Measurements from ENCODE around the gene ACSL6.

Gene ACSL6

GRCh38 chr5:131974956-131975726 lies 36.3 kb downstream of the ACSL6 start:
- no peak for DNase-seq

DNA sequence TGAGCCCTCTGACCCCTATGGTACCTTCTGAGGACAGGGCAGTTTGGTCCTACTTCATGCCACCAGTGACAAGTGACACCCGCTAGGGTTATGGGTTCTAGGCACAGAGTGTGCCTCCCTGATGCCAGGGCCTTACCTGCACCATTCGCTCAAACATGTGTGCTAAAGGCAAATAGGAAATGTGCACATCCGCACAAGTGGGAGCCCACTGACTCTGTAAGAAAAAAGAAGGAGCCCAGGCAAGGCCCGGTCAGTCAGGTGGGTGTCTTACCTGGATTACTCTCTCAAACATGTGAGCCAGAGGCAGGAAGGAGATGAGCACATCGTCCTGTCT lies 36.9 kb downstream of the ACSL6 start:
- no peak for DNase-seq

DNA sequence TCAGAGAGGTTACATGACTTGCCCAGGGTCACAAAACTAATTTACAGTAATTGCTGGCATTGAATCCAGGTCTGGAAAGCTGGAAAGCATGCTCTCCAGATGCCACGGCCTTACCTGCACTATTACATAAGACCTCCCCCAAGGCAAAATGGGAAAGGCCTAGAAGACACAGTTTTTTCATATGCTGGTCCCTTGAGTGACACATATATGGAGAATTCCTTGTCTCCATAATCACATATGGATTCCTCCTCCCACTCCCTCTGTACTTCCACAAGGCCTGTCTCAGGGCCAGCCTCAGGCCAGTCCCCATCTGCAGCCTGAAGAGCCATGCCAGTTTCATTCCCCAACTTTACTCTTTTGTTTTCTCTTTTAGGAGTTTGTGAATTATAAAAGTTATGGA lies 37.4 kb downstream of the ACSL6 start:
- DNase-seq = no peak

DNA sequence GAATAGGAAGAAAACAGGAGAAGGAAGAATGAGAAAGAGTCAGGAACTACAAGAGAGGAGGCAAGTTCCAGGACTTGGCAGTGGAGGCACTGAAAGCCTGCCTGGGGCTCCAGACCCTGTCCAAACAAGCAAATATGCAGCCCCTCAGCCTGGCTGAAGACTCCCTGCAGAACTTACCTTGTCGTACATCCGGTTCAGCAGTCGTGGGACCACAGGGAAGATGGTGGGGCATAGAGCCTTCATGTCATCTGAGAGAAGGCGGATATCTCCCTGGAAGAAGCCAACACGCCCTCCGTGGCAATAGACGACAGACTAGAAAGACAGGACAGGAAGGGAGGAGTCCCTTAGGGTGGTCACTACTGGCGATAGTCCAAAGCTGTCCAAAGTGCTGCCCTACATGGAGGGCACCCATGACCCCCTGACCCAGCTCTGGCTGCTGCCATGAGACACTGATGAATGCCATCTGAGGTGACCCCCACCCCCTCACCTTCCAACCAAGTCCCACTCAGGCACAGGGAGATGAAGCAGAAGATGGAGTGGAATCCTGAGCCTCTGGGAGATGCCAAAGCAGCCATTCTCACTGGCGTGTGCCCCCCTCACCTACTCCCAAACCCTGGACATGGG lies 38.3 kb downstream of the ACSL6 start:
- no peak for DNase-seq

GRCh38 chr5:131968396-131968954 lies 43.0 kb downstream of the ACSL6 start:
- DNase-seq = no peak

- no peak for DNase-seq
These were observed 44.9 kb downstream of the ACSL6 start for GRCh38 chr5:131966551-131966950.

DNA sequence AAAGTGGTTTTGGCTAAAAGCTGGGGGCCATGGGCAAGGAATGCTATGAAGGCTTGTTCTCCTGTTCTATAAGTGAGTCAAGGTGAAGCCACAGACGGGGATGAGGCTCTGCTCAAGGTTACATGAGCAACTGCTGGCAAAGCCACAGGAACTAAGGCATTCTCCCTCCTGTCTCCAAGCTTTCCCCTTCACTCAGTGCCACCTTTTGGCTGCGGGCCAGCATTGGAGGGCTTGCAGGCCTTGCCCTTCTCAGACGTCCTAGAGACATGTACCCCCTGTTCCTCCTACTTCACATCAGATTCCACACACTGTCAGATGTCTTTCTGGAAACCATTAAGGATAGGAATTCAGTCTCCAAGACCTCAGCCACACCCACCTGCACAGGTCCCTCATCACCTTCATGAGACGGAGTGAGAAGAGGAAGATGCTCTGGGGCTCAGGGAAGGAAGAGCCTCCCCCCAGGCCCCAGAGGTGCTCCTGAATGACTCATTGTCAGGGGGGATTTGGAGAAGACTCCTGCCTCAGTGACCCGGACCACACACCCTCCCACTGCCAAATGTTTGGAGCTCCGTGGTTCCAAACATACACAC lies 45.5 kb downstream of the ACSL6 start:
- DNase-seq = no peak

DNA sequence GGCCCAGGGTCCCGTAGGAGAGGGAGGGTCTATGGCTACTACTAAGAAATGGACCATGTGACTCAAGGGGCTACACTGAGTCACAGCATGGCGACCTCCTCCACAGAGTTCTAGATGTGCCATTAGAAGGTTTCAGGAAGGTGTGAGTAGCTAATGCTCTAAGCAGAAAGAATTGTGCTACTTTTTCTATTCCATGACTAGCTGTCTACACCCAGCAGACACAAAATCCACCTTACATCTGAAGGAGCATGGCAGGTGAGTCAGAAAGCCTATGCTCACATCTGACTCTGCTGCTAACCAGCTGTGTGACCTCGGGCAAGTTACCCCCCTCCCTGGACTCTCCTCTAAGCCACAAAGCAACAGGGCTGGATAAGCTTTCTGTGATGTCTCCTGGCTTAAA lies 51.6 kb downstream of the ACSL6 start:
- no peak for DNase-seq

- no peak for DNase-seq
These were observed 52.3 kb downstream of the ACSL6 start for GRCh38 chr5:131959136-131959535.

GRCh38 chr5:131957721-131958441 lies 53.6 kb downstream of the ACSL6 start:
- no peak for DNase-seq

DNA sequence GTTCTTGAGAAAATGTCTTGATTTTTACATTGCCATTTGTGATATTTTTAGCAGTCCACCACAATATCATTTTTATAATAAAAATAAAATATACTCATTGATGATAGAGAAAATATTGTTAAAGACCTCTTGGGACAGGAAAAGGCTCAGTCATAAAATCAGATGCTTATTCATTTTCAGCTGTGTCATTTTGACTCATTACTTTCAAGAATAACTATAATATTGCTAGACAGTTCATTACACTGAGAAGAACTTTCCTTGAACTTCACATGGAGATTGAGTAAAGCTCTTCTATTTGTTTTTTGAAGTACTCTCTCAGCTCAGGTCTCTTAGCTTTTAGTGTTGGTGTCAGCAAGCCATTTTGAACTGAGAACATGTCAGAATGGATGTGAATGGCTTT lies 57.5 kb downstream of the ACSL6 start:
- no peak for DNase-seq

DNA sequence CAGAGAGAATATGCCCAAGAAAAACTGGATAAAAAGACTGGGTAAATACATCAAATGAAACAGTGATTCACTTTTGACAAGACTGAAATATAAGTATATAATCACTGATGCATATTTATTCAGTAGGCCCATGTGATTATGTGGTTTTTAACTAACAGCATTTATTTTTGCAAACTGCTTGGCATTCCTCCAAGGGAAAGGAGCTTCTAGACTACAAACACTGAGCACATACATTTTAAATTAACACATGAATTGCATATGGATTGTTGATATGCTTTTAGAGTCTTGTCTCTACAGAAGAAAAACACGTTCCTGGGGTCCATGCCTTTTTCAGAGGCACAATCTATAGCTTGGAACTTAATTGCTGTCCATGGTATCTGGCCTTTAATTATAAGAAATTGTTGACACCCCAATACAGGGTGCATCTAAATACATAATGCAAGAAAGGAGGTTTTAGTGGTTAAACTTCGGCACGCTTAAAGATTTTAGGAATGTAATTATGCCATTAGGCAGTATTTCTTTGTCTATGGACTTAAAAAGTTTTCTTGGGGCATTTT lies 59.1 kb downstream of the ACSL6 start:
- no peak for DNase-seq

- no peak for DNase-seq
These were observed 60.8 kb downstream of the ACSL6 start for GRCh38 chr5:131950706-131951105.

GRCh38 chr5:131947445-131947844 lies 64.0 kb downstream of the ACSL6 start:
- no peak for DNase-seq

DNA sequence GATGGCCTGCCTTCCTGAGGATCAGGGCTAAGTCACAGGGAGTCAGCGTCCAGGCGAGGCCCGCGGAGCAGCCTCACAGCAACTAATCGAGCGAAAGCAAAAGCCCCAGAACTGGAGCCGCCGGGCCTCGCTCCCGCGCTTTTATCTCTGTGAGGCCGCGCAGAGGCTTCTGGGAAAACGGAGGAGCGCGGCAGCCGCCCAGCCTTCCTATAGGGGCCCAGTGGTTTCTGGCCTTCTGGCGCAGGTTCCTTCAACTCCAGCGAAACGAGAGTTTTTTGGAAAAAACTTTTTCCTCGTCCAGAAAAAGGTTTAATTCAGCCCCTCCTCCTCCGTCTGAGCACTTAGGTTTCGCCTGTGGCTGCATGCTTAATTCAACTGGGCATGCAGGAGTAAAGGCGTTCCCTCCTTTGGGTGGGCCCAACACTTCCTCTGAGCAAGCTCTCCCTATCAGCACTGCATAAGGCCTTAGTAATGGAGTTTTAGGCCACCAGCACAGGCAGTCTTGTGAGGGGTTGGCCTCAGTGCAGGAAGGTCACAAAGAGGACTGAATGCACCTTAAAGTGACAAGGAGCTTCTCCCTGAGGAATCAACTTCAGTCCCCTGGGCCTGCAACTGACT lies 65.8 kb downstream of the ACSL6 start, which contains the start of gene MEIKIN:
TSS of gene MEIKIN (minus strand) at position 113 of the 618 bp plus-strand sequence. CDS start 158 bp downstream, outside the sequence.
- DNase-seq = no peak

- no peak for DNase-seq
These were observed 66.5 kb downstream of the ACSL6 start for GRCh38 chr5:131944702-131945550.

DNA sequence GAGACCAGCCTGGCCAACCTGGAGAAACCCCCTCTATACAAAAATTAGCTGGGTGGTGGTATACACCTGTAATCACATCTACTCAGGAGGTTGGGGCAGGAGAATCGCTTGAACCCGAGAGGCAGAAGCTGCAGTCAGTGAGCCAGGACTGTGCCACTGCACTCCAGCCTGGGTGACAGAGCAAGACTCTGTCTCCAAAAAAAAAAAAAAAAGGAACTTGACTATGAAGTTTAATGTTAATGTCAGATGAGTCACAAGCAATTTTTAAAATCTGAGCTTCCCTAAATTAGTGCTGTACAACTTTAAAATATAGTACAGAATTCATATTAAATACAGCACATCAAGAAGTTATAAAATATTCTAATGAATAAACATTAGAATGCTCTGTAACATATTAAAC lies 67.5 kb downstream of the ACSL6 start:
- no peak for DNase-seq

DNA sequence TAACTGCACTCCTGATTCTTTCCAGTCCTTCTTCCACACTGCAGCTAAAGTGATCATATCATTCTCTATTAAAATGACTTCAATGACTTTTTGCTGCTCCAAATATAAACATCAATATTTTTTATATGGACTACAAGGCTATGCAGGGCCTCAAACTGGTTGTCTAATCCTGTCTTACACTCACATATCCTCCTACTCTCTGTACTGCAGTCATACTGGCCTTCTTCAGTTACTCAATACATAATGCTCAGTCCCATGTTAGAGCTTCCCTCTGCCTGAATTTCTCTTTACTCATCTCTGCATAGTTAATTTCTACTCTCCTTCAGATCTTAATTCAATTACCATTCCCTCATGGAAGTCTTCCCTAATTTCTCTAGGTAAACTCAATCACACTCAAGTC lies 69.4 kb downstream of the ACSL6 start:
- DNase-seq = no peak

DNA sequence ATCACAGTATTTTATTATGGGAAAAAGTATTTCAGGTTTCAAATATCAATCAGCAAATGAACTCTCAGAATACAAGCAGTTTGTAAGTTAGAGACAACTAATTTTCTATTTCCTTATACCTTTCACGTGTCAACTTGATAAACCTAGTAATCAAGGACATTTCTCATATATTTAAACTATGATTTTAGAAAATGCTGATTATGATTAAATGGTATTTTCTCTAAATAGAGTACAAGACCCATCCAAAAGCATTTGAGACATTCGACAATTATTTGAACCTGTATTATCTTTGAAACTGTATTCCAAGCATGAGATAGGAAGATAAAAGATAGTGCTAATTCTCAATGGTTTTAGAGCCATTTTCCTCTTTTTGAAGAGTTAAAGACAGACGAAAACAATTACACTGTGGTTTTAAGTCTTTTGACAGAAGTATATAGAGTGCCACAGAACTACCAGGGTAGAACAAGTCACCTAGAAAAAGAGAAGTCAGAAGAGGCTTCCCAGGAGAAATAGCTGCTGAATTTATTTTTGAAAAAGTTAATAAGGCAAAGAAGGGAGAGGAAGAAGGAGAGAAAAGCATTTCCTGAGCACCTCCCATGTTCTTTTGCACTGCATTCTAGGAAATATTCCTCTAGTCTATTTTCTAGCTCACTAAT lies 71.6 kb downstream of the ACSL6 start:
- DNase-seq = no peak

DNA sequence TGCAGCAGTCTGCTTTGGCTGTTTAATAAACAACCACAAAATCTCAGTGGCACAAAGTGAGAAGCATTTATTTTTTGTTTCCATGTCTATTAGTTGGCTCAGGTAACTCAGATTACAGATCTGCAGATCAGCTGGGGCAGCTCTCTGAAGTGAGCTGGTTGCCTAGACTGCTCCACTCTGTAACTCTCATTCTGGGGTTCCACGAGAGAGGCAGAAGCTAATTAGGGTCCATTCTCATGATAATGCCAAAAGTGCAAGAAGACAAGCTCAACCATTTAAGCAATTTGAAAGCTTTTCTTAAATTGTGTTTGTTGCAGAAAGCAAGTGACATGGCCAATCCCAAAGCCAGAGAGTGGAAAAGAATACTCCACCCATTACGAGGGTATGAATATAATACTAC lies 79.2 kb downstream of the ACSL6 start:
- DNase-seq = no peak

DNA sequence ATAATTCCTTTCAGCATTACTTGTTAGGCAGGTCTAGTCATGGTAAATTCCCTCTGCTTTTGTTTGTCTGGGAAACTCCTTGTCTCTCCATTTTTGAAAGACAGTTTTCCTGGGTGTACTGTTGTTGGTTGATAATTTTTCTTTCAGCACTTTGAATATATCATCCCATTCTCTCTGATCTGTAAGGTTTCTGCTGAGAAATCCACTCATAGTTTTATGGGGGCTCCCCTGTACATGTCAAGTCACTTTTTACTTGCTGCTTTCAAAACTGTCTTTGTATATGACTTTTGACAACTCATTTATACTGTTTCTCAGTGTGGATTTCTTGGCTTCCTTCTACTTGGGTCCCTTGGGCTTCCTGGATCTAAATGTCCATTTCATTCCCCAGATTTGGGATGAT lies 82.5 kb downstream of the ACSL6 start:
- no peak for DNase-seq

All from activated effector memory CD4-positive, alpha-beta T cell treated with anti-CD3 and anti-CD28 coated beads, Interleukin-2, amount 50 U/mL, for 16 hours (primary cell).